ENCODE results near the gene CKLF. TPM values are rescaled to one million over a fixed set of nuclear protein-coding genes. Genes with fewer than 3 reads are reported as not detected.

Gene CKLF
- total and polyA plus RNA-seq, 2 experiments from 2014 or later: 64.2 to 108 TPM

GRCh38 chr16:66569827-66570405 is 17.5 kb downstream of the CKLF start:
- 39 to 44% methylated on average over 3 of the region's 3 CpGs for WGBS, 2 experiments (ENCODE audit: low coverage in 1 of 2, low lambda C conversion rate in 2 of 2, missing lambda C conversion rate in 2 of 2)
- H3K27ac ChIP-seq: peak overlapping the region; percentile 27
- no peaks in the 10 kb centered on the region for H3K9me2 ChIP-seq (ENCODE audit: insufficient read depth)
- TF ChIP-seq EZH2phosphoT487 (IDR thresholded peaks at IDR 0.05; ENCODE audit: insufficient read depth, low read depth) (no peak), EZH2 (IDR thresholded peaks at IDR 0.05; ENCODE audit: insufficient read depth, poor library complexity, severe bottlenecking) (no peak)
- no peaks in the 10 kb centered on the region for H3K79me2 ChIP-seq (ENCODE audit: insufficient read depth)
- H3K4me2 ChIP-seq (ENCODE audit: unreplicated experiment): peak overlapping the region; percentile 9
- no peaks in the 10 kb centered on the region for H3K27me3 ChIP-seq (replicated peaks; ENCODE audit: insufficient read depth)
- H3K9ac ChIP-seq: no peak overlapping the region
- in situ Hi-C loops (cut with MboI): no loop called here
- peaks cover 24% of the 10 kb centered on the region for H3K4me1 ChIP-seq (ENCODE audit: insufficient read depth)
- DNase-seq: peak; percentile 67
- H3K36me3 ChIP-seq (ENCODE audit: low read depth): no peaks in the 10 kb centered on the region
- H2AFZ ChIP-seq: no peak overlapping the region
- no peaks in the 10 kb centered on the region for H4K20me1 ChIP-seq (ENCODE audit: insufficient read depth)
- H3K9me3 ChIP-seq (ENCODE audit: low read depth): no peaks in the 10 kb centered on the region
- H3F3A ChIP-seq (ENCODE audit: insufficient read depth): peaks cover 25% of the 10 kb centered on the region
- H3K4me3 ChIP-seq: peak overlapping the region; percentile 6; the same call in 1 of the 2 replicates

GRCh38 chr16:66572356-66572755 is 20.0 kb downstream of the CKLF start:
- in situ Hi-C loops (cut with MboI): no loop called here
- TF ChIP-seq EZH2 (IDR thresholded peaks at IDR 0.05; ENCODE audit: insufficient read depth, poor library complexity, severe bottlenecking) (no peak), EZH2phosphoT487 (IDR thresholded peaks at IDR 0.05; ENCODE audit: insufficient read depth, low read depth) (no peak)

GRCh38 chr16:66574081-66574480 is 21.7 kb downstream of the CKLF start:
- Histone ChIP-seq H2AFZ (no peak overlapping the region), H3K4me3 (no peak overlapping the region), H3K27me3 (replicated peaks; ENCODE audit: insufficient read depth) (peaks cover 10% of the 10 kb centered on the region), H3K9ac (no peak overlapping the region), H3K27ac (no peak overlapping the region), H3K4me1 (ENCODE audit: insufficient read depth) (peaks cover 12% of the 10 kb centered on the region), H3K4me2 (ENCODE audit: unreplicated experiment) (no peak overlapping the region), H3K79me2 (ENCODE audit: insufficient read depth) (no peaks in the 10 kb centered on the region), H3F3A (ENCODE audit: insufficient read depth) (peaks cover 7% of the 10 kb centered on the region; the same call in 1 of the 2 replicates), H4K20me1 (ENCODE audit: insufficient read depth) (no peaks in the 10 kb centered on the region), H3K9me3 (ENCODE audit: low read depth) (no peaks in the 10 kb centered on the region), H3K36me3 (ENCODE audit: low read depth) (no peaks in the 10 kb centered on the region), H3K9me2 (ENCODE audit: insufficient read depth) (no peaks in the 10 kb centered on the region)
- 89 to 92% methylated on average over 1 of the region's 1 CpG for WGBS, 2 experiments (ENCODE audit: low coverage in 1 of 2, low lambda C conversion rate in 2 of 2, missing lambda C conversion rate in 2 of 2)
- no peak for DNase-seq
- no peak for TF ChIP-seq EZH2phosphoT487 (IDR thresholded peaks at IDR 0.05; ENCODE audit: insufficient read depth, low read depth)
- in situ Hi-C loops (cut with MboI): no loop called here

More at GRCh38 chr16:66572356-66572755, 20.0 kb downstream of the CKLF start:
- Histone ChIP-seq H3K79me2 (ENCODE audit: insufficient read depth) (no peaks in the 10 kb centered on the region), H3K9ac (no peak overlapping the region), H3K4me2 (ENCODE audit: unreplicated experiment) (no peak overlapping the region), H3K27ac (no peak overlapping the region), H3K9me2 (ENCODE audit: insufficient read depth) (no peaks in the 10 kb centered on the region), H3K4me1 (ENCODE audit: insufficient read depth) (peaks cover 24% of the 10 kb centered on the region), H3K36me3 (ENCODE audit: low read depth) (no peaks in the 10 kb centered on the region), H3K9me3 (ENCODE audit: low read depth) (no peaks in the 10 kb centered on the region), H3K27me3 (replicated peaks; ENCODE audit: insufficient read depth) (peaks cover 5% of the 10 kb centered on the region), H2AFZ (no peak overlapping the region), H4K20me1 (ENCODE audit: insufficient read depth) (no peaks in the 10 kb centered on the region), H3F3A (ENCODE audit: insufficient read depth) (peaks cover 24% of the 10 kb centered on the region), H3K4me3 (no peak overlapping the region)
- WGBS, 2 experiments (ENCODE audit: low coverage in 1 of 2, low lambda C conversion rate in 2 of 2, missing lambda C conversion rate in 2 of 2): 76 to 81% methylated on average over 2 of the region's 2 CpGs
- no peak for DNase-seq

- Histone ChIP-seq H3F3A (ENCODE audit: insufficient read depth) (peaks cover 2% of the 10 kb centered on the region; the same call in 1 of the 2 replicates), H3K9ac (no peak overlapping the region), H3K79me2 (ENCODE audit: insufficient read depth) (no peaks in the 10 kb centered on the region), H3K4me1 (ENCODE audit: insufficient read depth) (peaks cover 8% of the 10 kb centered on the region), H4K20me1 (ENCODE audit: insufficient read depth) (no peaks in the 10 kb centered on the region), H2AFZ (no peak overlapping the region), H3K4me3 (no peak overlapping the region), H3K36me3 (ENCODE audit: low read depth) (no peaks in the 10 kb centered on the region), H3K9me2 (ENCODE audit: insufficient read depth) (no peaks in the 10 kb centered on the region), H3K4me2 (ENCODE audit: unreplicated experiment) (no peak overlapping the region), H3K27ac (no peak overlapping the region), H3K9me3 (ENCODE audit: low read depth) (no peaks in the 10 kb centered on the region), H3K27me3 (replicated peaks; ENCODE audit: insufficient read depth) (peaks cover 10% of the 10 kb centered on the region)
- DNase-seq: no peak
- in situ Hi-C loops (cut with MboI): no loop called here
- TF ChIP-seq EZH2 (IDR thresholded peaks at IDR 0.05; ENCODE audit: insufficient read depth, poor library complexity, severe bottlenecking) (no peak), EZH2phosphoT487 (IDR thresholded peaks at IDR 0.05; ENCODE audit: insufficient read depth, low read depth) (no peak)
- 96 to 100% methylated on average over 3 of the region's 3 CpGs for WGBS, 2 experiments (ENCODE audit: low coverage in 1 of 2, low lambda C conversion rate in 2 of 2, missing lambda C conversion rate in 2 of 2)
Observed at GRCh38 chr16:66574531-66574930, 22.2 kb downstream of the CKLF start.
